GDM1 (cell line): ENCODE results near the gene FST.

Source experiments
- DNase-seq: peaks from one replicate; lab custom pipeline; 2025; lab: John Stamatoyannopoulos, UW

The FST gene, protein sequence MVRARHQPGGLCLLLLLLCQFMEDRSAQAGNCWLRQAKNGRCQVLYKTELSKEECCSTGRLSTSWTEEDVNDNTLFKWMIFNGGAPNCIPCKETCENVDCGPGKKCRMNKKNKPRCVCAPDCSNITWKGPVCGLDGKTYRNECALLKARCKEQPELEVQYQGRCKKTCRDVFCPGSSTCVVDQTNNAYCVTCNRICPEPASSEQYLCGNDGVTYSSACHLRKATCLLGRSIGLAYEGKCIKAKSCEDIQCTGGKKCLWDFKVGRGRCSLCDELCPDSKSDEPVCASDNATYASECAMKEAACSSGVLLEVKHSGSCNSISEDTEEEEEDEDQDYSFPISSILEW

DNA sequence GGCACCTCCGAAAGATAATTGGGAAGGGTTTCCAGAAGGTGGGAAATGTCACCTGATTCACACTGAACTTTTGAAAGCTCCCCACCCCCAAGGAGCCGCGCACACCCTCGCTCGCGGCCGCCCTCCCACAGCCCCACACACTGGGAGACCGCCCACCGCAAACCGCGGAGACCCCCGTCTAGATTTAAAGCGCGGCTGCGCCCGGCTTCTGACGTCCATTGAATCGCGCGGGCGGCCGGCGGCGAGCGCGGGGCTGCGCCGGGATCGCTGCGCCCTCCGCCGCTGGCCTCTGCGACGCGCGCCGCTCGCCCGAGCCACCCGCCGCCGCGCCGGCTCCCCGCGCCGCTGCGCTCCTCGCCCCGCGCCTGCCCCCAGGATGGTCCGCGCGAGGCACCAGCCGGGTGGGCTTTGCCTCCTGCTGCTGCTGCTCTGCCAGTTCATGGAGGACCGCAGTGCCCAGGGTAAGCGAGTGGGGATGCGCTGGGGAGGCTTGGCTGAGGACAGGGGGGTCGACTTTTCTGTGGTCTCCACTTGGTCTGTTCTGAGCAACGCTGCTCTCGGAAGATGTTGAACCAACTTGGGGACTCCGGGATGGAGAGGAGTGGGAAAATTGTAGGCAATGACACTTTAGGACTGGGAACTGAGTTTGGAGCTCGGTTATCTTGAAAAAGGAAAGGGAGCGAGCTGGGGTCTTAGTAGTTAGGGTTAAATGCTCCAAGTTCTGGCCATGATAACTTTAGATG is at the start of gene FST:
Gene FST, plus strand, starts transcription at position 214 of the 743 bp plus-strand sequence. Its CDS starts 163 bp downstream, at position 377.
- DNase-seq, result no peak

DNA sequence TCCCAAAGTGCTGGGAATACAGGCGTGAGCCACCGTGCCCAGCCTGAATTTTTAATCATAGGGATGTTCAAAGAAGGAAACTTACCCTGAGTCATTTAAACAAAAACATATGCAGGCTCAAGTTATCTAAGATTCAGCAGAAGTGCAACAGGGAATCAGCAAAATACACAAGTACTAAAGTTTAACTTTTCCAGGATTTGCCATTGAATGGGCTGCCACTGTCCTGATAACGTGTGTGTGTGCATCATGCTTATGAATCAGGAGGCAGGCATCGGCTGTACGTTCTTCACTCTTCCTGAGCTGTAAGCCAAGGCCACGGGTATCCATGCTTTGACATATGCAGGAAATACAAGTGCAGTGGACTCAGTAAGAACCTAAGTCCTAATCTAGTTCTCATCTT is 48.8 kb upstream of the FST start:
- DNase-seq, result no peak

DNA sequence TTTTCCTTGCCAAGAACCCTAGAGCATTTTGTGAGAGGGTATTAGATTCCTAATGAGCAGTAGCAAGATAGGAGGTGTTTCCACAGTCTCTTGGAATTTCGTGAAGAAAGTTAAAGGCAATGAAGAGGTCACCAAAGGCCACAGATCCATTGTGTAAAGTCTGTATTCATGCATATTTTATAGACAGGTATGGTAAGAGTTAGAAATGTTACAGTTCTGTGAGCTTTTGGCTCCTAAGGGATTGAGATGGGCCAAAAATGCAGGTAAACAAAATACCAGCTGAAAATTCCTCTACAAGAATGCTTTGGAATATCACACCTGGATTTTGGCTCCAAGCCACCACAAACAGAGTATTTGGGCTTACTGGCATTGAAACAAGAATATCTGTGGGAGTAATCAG is 47.4 kb upstream of the FST start:
- DNase-seq, result no peak

DNA sequence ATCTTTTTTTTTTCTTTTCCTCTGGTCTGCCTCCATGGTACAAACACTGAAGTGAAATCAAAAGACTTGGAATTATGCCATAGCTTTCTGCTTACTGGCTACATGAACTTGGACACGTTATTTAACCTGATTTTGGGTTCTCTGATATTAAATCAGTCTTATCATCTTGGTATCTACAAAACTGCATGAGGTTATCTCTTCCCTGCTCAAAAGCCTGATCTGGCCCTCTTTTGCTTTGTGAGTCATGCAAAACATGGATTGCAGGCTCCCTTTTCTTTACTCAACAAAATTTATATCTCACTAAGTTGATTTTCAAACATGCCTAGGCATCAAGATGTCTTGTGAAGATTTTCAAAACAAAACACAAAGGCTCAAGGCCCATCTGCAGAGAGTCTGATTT is 45.9 kb upstream of the FST start:
- DNase-seq, result no peak

DNA sequence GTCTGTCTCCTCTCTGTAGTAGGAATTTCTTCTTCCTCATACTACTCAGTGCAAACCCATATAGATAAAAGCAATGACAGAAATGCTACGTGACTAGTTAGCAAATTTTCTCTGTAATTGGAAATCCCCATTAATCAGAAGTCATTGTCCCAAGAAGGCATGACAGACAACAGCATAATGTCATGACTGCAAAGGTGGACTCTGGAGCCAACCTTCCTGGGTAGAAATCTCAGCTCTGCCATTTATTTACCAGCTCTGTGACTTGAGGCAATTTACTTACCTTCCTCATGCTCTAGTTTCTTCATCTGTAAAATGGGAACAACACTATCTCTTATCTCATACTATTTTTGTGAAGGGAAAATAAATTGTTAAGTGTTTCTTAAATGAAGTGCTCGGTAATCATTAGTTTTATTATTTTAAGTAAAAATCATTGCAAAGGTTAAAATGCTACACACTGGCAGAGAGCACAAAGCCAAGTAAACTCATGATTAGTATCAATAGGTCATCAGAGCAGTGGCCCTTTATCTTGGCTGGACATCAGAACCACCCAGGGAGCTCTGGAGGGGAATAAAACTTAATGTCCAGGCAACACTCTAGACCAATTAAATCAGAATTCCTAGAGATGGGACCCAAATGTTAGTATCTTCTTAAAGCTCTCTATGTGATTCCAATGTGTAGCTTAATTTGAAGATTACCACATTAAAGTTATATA is 43.8 kb upstream of the FST start:
- DNase-seq, result no peak

DNA sequence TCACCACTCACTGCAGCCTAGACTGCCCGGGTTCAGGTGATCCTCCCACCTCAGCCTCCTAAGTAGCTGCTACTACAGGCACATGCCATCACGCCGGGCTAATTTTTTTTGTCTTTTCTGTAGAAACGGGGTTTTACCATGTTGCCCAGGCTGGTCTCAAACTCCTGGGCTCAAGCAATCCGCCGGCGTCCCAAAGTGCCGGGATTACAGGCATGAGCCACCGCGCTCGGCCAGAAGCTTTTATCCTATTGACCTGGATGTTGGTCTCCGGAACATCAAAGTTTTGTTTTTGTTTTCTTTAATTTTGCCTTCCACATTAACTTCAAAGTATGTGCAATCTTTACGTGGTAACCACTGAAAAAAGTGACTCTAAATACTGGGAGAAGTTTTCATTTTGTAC is 42.4 kb upstream of the FST start:
- no peak for DNase-seq

DNA sequence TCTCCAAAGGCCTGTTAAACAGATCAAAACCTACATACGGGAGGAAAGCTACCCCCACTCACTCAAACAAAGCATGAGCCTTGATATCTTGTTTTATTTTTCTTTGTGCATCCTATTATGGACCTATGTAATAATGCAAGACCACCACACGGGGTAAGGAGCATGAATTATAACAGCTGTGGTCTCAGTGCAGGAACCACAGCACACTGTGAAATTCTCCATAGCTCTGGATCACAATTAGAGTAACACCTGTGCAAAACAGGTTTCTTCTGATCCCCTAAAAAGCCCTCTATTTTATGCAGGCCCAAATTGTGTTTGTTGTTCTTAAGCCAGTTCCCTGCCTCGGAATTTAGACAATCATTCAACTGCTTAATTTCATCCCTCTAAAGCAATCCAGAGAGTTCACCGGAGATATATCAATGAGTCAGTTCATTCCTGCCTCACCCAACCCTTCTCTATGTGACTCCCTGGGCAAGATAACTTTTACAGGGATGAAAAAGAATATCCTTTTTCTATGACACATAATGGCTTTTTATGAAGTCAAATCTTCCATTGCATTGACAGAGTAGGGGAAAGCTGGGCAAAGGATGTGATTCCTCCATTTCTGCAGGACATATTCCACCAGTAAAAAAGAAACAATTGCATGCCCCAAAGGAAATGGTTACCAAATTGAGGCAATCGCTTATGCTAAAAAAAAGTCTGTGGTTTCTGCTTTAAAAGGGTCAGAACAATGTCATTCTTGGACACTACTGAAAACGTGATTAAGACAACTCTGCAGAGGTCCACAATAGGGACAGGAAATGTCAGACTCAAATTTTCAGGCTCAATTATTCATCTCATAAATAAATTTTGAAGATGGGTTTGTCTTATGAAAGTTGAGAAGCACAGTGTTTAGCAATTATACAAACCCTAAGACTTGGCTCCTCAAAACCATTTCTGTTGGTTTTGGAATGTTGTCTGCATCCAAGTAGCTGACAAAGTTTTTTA is 41.6 kb upstream of the FST start:
- no peak for DNase-seq

DNA sequence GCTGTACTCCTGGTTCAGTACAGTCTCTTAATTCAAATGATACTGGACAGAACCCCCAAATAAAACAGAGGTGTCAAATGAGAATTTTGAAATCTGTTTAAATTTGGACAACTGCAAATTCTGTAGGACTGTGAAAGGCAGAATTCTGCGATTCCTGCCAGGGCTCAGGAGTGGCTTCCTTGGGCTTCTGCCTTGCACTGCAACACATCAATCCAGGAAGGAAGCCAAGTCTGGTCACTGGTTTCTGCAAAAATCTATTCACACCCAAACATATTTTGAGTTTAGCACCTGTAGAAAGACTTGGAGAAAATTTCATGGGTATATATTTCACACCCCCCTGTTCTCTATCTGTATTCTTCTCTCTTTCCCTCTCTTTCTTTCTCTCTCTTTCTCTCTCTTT is 37.5 kb upstream of the FST start:
- DNase-seq, result no peak

DNA sequence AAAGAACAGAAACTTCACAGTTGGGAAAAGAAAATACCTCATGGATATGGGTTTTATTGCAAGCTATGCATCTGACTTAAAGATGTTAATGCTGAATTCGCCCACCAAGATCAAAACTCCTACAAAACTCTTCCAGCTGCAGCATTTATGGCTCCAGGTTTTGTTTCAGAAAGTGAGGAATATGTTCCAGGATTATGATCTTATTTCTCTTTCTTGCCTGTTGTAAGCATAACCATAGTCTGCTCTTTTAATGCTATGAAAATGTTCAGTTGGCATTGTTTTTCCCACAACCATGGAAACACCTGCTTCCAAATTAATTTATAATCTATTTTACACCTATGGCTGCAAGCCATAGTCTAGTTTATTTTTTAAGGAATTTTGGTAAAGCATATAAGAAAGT is 34.9 kb upstream of the FST start:
- DNase-seq, result no peak

DNA sequence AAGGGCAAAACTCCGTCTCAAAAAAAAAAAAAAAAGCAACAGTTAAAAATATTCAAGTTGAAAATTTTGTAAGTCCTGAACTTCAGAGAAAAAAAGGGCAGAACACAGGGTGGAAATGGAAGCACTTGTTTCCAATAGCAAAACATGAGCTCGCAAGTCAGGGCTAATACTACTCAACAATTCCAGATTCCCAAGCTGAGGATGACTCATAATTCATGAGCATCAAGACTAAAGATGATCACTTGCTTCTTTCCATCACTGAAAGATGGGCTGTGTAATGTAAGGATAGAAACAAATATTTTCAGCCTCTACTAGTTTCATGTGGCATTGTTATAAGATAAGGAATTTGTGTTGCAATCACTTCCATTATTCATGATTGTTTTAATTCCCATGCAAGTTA is 33.5 kb upstream of the FST start:
- no peak for DNase-seq

DNA sequence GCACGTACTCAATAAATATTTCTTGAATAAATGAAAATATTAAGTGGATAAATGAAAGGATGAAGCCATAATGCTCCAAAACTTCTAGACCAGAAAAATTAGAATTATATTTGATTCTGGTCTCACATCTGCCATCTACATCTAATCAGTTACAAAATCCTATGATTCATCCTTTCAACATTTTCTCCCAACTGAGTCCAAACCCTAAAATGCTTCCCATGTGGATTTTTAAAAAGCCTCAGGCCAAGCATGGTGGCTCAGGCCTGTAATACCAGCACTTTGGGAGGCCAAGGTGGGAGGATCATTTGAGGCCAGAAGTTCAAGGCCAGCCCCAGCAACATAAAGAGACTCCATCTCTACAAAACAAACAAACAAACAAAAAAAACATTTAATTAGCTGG is 31.6 kb upstream of the FST start:
- no peak for DNase-seq

DNA sequence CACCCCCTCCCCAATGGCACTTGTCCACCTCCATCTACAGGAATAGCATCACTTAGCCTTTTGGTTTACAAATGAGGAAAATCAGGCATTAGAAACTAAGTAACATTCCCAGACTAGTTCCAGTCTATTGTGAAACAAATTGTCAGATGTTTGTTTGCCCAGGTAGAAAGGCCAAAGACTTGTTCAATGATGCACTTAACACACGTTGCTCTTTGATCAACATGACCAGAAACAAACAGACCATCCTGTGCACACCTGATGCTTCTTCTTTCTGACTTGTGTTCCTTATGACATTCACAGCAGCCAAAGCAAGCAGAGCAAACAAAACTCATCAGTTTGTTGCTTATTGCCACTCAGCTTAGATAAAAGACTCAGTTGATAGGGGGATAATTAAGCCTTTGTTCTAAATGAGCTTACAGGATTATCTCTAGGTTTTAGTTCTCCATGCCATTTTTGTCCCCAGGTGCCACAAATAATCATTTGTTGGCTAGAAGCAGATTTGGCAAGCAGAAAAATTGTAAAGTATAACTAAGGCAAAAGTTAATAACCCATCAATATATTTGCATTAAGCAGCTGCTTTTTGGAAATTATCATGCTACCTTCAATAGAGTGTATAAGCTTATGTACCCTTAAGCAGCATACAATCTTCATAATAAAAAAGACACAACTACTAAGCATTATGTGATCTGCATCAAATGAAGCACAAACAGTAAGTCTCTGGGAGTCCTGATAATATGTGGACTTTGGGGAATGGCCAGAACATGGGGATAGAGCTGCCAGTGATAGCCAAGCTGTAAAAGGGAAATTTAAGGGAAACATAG is 26.3 kb upstream of the FST start:
- no peak for DNase-seq

DNA sequence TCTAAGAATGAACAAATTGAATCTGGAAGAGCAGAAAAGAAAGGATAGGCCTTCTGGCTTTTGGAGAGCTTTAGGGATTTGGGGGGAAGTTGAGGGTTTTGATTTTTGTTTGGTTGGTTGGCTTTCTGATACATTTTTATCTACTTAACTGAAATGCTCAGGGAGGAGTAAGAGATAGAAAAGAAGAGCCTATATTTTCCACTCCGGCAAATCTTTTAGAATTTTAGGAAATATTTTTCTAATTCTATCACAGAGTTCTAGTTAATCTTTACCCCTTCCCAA is 25.8 kb upstream of the FST start:
- DNase-seq, result no peak

DNA sequence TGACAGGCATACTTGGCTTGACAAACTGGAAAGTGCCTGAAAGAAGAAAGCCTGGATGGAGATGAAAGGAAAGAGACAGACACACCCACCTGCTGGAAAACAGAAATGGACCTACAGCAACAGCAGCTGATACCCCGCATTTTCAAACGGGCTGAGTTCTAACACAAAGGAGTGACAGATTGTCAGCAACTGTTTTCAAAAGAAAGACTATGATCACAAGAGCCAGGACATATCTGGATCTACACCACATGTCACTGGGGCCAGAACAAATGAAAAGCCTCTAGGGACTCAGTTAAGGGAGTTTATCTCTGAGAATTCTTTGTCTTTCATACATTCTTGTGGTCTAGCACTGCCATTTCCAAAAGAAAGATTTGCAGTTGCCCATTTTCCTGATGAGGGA is 24.1 kb upstream of the FST start:
- no peak for DNase-seq

DNA sequence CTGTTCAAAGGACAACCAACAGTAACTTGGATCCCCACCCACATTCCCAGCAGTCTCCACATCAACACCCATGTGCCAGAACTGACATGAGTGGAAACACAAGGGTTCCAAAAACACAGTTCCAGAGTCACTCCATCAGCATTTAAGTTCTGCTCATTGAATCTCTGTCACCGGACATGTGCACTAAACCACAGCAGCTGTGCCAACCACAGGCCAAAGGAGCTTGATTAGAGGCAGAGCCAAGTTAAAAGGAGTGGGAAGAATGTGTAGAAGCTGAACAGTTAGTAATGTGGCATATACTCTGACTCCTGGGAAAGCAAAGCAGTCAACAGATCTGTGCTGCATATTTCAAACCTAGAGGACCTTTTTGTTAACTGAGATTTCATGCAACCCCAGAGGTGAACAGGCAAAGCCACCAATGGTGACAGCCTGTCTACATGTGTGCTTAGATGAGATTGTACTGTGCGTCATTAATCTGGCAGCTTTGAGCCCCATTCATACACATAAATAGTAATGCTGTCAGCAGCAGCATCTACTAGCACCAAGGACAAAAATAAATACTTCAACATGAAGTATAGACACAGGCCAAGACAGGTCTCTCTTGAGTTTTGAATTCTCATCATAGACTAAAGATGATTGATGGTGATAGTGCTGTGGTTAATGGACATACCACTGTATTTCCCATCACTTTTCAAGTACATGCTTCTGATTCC is 16.4 kb upstream of the FST start:
- DNase-seq, result no peak

DNA sequence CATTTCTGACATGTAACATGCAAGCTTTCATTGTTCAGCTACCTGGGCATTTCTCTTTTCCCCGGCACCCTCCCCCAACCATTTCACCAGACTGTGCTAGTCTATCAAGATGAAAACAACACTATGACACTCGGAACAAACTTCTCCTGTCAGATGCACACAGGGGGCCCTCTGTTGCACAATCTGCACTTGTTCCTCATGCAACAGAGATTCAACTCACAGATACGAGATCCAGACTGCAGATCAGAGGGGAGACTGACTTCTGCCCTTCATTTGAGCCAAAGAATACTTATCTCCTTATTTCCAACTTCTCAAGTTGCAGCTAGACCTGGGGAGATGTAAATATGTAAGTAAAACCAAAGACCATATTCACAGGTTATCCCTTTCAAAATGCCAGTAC is 15.7 kb upstream of the FST start:
- no peak for DNase-seq

DNA sequence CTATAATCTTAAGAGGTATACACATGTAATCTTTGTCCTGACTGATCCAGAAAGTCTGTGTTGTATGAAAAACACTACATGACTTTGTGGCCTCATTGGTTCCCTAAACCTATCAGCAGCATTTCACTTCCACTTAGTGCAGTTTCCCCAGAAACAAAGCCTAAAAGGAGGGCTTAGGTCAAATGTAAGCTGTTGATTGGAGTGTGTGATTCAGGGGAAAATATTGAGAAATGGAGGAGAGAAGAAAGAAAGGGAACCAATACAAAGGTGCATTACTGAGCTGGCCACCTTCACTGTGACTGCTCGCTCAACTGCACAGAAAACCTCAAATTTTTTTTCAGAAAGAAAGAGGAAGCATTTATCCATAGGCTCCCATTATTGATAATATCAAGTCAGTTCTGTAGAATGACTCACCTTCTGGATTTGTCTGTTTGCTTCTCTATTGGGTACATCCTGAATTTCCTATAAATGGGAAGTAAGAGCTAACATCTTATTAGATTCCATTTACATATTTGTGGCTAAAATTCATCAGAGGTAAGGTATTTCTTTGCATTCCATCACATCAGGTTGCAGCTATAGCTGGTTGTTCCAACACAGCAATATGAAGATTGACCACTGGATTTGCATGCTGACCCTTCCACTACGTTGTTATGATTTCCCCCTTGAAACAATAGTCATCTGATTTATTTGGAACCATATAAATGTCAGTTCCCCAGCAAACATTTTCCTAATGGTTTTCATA is 10.3 kb upstream of the FST start:
- no peak for DNase-seq

DNA sequence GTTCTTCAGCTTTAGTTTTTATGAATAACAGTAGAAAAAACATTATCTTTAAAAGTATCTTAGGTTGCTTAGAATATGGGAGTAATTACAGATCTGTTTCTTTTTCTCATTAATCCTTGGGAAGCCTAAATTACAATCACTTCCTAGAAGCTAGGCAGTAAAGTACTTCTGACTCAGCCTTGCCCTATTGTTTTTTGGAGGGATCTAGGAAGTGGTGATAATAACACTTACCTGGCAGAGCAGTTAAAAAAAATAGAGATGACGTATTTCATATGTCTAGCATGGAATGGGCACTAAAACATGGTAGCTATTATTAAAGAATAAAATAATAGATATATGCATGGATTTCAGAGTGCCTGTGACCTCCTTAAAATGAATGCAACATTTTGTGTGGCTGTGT is 8.2 kb upstream of the FST start:
- no peak for DNase-seq

DNA sequence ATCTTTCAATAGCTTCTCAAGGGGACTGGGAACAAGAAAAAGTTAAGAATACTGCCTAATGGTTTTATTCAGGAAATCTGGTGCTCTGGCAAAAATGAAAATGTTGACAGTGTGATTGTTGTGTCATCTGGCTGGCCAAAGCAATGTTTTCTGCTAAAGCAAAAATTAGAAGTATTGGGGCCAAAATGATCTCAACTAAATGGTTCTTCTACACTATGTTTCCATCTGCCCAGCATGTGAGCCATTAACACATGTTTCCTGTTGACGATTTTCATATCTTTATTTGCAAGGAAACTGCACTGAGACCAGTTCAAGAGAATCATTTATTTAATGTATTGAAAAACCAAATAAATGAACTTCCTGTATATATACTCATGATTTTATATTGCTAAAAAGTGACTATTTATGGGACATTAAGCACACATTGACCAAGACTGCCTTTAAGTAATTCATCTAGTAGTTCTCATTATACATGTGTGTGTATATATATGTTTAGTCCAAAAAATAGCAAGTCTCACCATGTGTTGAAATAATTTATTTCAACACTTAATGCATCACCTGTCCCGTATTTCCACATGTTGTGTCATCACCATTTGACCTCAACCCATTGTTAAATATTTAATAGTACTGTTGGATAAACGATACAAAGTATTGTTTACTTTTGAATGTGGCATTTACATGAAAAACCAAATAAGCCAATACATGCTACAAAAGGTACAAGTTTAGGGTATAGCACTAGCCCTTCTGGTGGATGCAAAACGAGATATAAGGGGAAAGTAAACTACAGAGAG is 7.5 kb upstream of the FST start:
- DNase-seq, result no peak
